Body of pancreas (tissue), 4 donors: ENCODE measurements around the gene IQCF2.

ENCODE experiments used
- CTCF ChIP-seq, 7 experiments: fragments of 450-650 bp in 4 of 7; fragments of 200-600 bp in 3 of 7; sonication (generic) in 3 of 7; IDR thresholded peaks; one replicate each; pipeline ENCODE4 v1.5.1; 2016 to 2019; ENCODE audit warnings: antibody characterized with exemption in 7 of 7
- POLR2A ChIP-seq, 3 donors: fragments of 450-650 bp; IDR thresholded peaks; one replicate each; pipeline ENCODE4 v1.6.1; 2016; ENCODE audit warnings: antibody characterized with exemption in 3 of 3, mild to moderate bottlenecking in 2 of 3

DNA sequence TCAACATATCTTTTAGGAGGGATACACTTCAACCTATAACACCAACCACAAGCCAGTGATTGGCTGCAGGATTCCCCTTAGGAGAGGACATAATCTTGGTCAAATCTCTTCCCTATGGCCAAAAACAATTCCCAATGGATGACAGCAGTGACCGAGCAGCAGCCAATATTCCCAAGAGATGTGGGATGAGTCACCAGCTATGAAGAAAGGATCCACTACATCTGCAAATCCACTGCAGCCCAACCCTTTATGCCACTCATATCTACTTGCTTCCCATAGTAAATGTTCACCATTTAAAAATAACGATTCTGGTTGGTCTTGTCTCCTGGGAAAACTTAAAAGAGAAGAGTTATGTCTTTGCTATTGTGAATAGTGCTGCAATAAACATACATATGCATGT is 18.5 kb downstream of the IQCF2 start:
- TF ChIP-seq CTCF (IDR thresholded peaks at IDR 0.05) (no peak), POLR2A (IDR thresholded peaks at IDR 0.05) (no peak)
